ENCODE measurements around the gene SRMS. TPM values are rescaled to one million over a fixed set of nuclear protein-coding genes. Genes with fewer than 3 reads are reported as not detected.
A peak's percentile ranks its signal among the peaks of the same experiment; 100 is the strongest.

SRMS gene
- total RNA-seq, 1 donor = not detected

- Histone ChIP-seq H3K9me3 (ENCODE audit: low read depth, low read length) (no peaks in the 10 kb centered on the region), H3K4me3 (ENCODE audit: low read length) (no peak overlapping the region), H3K27me3 (ENCODE audit: insufficient read depth, low read length) (no peaks in the 10 kb centered on the region), H3K4me1 (ENCODE audit: insufficient read depth, low read length) (peaks cover 14% of the 10 kb centered on the region)
Observed at GRCh38 chr20:63586797-63587196, 39.2 kb upstream of the SRMS start.

DNA sequence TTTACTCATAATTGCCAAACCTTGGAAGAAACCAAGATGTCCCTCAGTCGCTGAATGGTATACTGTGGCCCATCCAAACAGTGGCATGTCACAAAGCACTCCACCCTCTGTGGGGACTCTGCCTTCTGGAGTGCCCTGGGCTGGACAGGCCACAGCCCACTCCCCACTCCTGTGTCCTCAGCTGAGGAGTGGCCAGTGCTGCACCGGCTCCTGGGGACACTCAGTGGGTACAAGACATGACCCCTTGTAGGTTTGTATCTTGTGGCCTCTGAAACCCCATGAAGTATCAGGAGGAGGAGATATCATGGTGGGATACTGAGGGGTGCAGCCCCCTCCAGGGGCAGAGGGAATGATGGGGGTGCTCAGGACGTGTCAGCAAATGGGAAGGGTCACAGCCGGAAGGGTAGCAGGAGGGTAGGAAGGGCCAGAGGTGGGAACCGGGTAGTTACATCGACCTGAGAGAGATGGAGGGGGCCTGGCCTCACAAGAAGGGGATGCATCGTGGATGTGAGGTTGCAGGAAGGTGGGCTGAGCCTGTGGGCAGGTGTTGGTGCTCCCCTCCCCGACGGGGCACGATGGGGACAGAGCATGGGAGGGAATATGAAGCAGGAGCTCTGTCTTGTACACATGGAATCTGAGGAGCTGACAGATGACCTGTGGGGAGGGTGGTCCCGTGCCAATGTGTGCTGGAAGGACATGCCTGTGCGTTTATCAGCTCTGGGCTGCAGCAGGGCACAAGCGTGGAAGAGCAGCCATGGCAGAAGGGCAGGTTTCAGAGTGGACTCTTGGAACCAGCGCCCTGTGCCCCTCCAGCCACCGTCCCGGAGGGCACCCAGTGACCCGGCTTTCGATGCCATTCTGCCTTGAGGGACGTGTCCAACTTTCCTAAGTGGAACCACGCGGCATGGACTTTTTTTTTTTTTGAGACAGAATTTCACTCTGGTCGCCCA, 38.3 kb upstream of the SRMS start:
- H3K4me1 ChIP-seq (ENCODE audit: insufficient read depth, low read length) = peaks cover 14% of the 10 kb centered on the region
- H3K4me3 ChIP-seq (ENCODE audit: low read length) = no peak overlapping the region
- no peaks in the 10 kb centered on the region for H3K9me3 ChIP-seq (ENCODE audit: low read depth, low read length)
- H3K27me3 ChIP-seq (ENCODE audit: insufficient read depth, low read length) = no peaks in the 10 kb centered on the region

GRCh38 chr20:63582382-63583063, 35.0 kb upstream of the SRMS start:
- peaks cover 13% of the 10 kb centered on the region for H3K4me1 ChIP-seq (ENCODE audit: insufficient read depth, low read length)
- H3K27me3 ChIP-seq (ENCODE audit: insufficient read depth, low read length) = no peaks in the 10 kb centered on the region

GRCh38 chr20:63580796-63581461, 33.4 kb upstream of the SRMS start:
- Histone ChIP-seq H3K9me3 (ENCODE audit: low read depth, low read length) (no peaks in the 10 kb centered on the region), H3K27me3 (ENCODE audit: insufficient read depth, low read length) (no peaks in the 10 kb centered on the region), H3K4me1 (ENCODE audit: insufficient read depth, low read length) (peaks cover 10% of the 10 kb centered on the region), H3K4me3 (ENCODE audit: low read length) (no peak overlapping the region)

More at GRCh38 chr20:63582382-63583063, 35.0 kb upstream of the SRMS start:
- Histone ChIP-seq H3K9me3 (ENCODE audit: low read depth, low read length) (no peaks in the 10 kb centered on the region), H3K4me3 (ENCODE audit: low read length) (no peak overlapping the region)

- Histone ChIP-seq H3K27me3 (ENCODE audit: insufficient read depth, low read length) (no peaks in the 10 kb centered on the region), H3K4me1 (ENCODE audit: insufficient read depth, low read length) (peaks cover 11% of the 10 kb centered on the region), H3K4me3 (ENCODE audit: low read length) (no peak overlapping the region), H3K9me3 (ENCODE audit: low read depth, low read length) (no peaks in the 10 kb centered on the region)
Observed at GRCh38 chr20:63579017-63579694, 31.6 kb upstream of the SRMS start.

- Histone ChIP-seq H3K9me3 (ENCODE audit: low read depth, low read length) (no peaks in the 10 kb centered on the region), H3K4me3 (ENCODE audit: low read length) (no peak overlapping the region), H3K27me3 (ENCODE audit: insufficient read depth, low read length) (no peaks in the 10 kb centered on the region)
Observed at GRCh38 chr20:63578224-63579016, 30.9 kb upstream of the SRMS start.

GRCh38 chr20:63577317-63577894, 29.9 kb upstream of the SRMS start:
- Histone ChIP-seq H3K4me1 (ENCODE audit: insufficient read depth, low read length) (peaks cover 24% of the 10 kb centered on the region), H3K9me3 (ENCODE audit: low read depth, low read length) (no peaks in the 10 kb centered on the region), H3K4me3 (ENCODE audit: low read length) (no peak overlapping the region), H3K27me3 (ENCODE audit: insufficient read depth, low read length) (no peaks in the 10 kb centered on the region)

More at GRCh38 chr20:63578224-63579016, 30.9 kb upstream of the SRMS start:
- peaks cover 13% of the 10 kb centered on the region for H3K4me1 ChIP-seq (ENCODE audit: insufficient read depth, low read length)

DNA sequence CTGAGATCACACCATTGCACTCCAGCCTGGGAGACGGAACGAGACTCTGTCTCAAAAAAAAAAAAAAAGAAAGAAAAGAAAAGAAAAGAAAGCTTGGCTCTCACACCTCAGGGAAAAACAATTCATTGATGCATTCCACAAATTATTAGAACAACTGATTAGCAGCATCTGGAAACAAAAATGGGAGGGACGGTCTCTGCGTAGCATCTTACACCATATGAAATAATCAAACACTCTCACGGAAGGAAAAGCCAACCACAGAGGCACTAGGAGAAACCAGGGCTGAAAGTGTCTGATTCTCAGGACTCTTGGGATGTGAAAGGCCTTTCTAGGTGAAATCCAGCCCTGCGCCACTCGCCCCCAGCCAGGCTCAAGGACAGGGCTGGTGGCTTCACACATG, 28.8 kb upstream of the SRMS start:
- Histone ChIP-seq H3K27me3 (ENCODE audit: insufficient read depth, low read length) (no peaks in the 10 kb centered on the region), H3K4me3 (ENCODE audit: low read length) (no peak overlapping the region), H3K4me1 (ENCODE audit: insufficient read depth, low read length) (peaks cover 26% of the 10 kb centered on the region), H3K9me3 (ENCODE audit: low read depth, low read length) (no peaks in the 10 kb centered on the region)

GRCh38 chr20:63574829-63575743, 27.5 kb upstream of the SRMS start:
- Histone ChIP-seq H3K4me3 (ENCODE audit: low read length) (no peak overlapping the region), H3K27me3 (ENCODE audit: insufficient read depth, low read length) (no peaks in the 10 kb centered on the region), H3K9me3 (ENCODE audit: low read depth, low read length) (no peaks in the 10 kb centered on the region), H3K4me1 (ENCODE audit: insufficient read depth, low read length) (peaks cover 26% of the 10 kb centered on the region)

- H3K4me1 ChIP-seq (ENCODE audit: insufficient read depth, low read length) = peaks cover 32% of the 10 kb centered on the region
- H3K9me3 ChIP-seq (ENCODE audit: low read depth, low read length) = no peaks in the 10 kb centered on the region
- H3K4me3 ChIP-seq (ENCODE audit: low read length) = peak within 1 kb of the TSS; percentile 70
- no peaks in the 10 kb centered on the region for H3K27me3 ChIP-seq (ENCODE audit: insufficient read depth, low read length)
Observed at GRCh38 chr20:63574156-63574828, 26.7 kb upstream of the SRMS start, which contains the start of gene HELZ2. HELZ2 (minus strand) TSS chr20:63574239; CDS start chr20:63572385, 1,854 bp downstream.

DNA sequence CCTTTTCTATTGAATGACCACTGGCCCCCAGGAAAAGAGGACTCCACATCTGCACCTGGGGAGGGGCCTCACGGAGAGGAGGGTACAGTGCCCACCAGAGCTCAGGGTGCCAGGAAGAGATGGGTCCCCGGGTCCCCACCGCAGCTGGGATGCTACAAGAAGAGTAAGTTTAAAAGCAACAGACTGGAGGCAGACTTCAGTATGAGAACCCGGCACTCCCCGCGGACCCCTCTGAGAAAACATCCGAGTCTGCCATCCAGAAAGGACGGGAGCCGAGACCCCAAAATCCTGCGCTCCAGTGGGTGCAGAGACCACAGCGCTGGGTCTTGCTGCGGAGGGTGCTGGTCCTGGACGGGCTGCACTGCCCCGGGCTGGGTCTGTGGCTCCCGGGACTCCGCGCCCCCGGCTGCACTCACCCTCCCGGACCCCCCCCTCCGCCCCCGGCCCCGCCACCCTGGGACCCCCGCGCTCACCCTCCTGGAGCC, 26.1 kb upstream of the SRMS start:
- no peaks in the 10 kb centered on the region for H3K9me3 ChIP-seq (ENCODE audit: low read depth, low read length)
- no peaks in the 10 kb centered on the region for H3K27me3 ChIP-seq (ENCODE audit: insufficient read depth, low read length)
- H3K4me1 ChIP-seq (ENCODE audit: insufficient read depth, low read length) = peaks cover 33% of the 10 kb centered on the region

More for the DNA sequence above, 26.1 kb upstream of the SRMS start:
- peak overlapping the region; percentile 70 for H3K4me3 ChIP-seq (ENCODE audit: low read length)
